Kidney tubule cell (primary cell): Measurements from ENCODE around the gene TNFRSF19.
"Not testable (repeated sequence)": the region's sequence is repeated elsewhere in the genome, so short reads cannot be mapped to it uniquely, and the experiment has no call there.

Source experiments
- DNase-seq: peaks from one replicate; pipeline ENCODE4 v3.0.0-alpha.2; 2018; ENCODE audit warnings: low spot score

TNFRSF19 gene

GRCh38 chr13:23570099-23570920 is at the start of gene TNFRSF19:
TSS of gene TNFRSF19 (plus strand) at chr13:23570412. CDS start at chr13:23590184, 19,772 bp downstream.
- peak; percentile 49 for DNase-seq

GRCh38 chr13:23529926-23530325 is 40.3 kb upstream of the TNFRSF19 start:
- not testable (repeated sequence) for DNase-seq

GRCh38 chr13:23531446-23531845 is 38.8 kb upstream of the TNFRSF19 start:
- no peak for DNase-seq

- DNase-seq = no peak
Observed at GRCh38 chr13:23534090-23534489, 36.1 kb upstream of the TNFRSF19 start.

GRCh38 chr13:23541221-23541824 is 28.9 kb upstream of the TNFRSF19 start:
- DNase-seq = no peak

- no peak for DNase-seq
Observed at GRCh38 chr13:23544668-23545067, 25.5 kb upstream of the TNFRSF19 start.

GRCh38 chr13:23547000-23547590 is 23.1 kb upstream of the TNFRSF19 start:
- DNase-seq = peak; percentile 14

GRCh38 chr13:23549724-23550123 is 20.5 kb upstream of the TNFRSF19 start:
- no peak for DNase-seq

GRCh38 chr13:23550163-23550562 is 20.0 kb upstream of the TNFRSF19 start:
- DNase-seq = no peak

GRCh38 chr13:23551213-23552008 is 18.8 kb upstream of the TNFRSF19 start:
- no peak for DNase-seq

GRCh38 chr13:23552171-23552570 is 18.0 kb upstream of the TNFRSF19 start:
- DNase-seq = no peak

GRCh38 chr13:23552661-23553060 is 17.6 kb upstream of the TNFRSF19 start:
- no peak for DNase-seq

GRCh38 chr13:23554000-23554399 is 16.2 kb upstream of the TNFRSF19 start:
- peak; percentile 38 for DNase-seq

GRCh38 chr13:23557043-23557442 is 13.2 kb upstream of the TNFRSF19 start:
- DNase-seq = no peak

- DNase-seq = no peak
Observed at GRCh38 chr13:23557733-23558132, 12.5 kb upstream of the TNFRSF19 start.

GRCh38 chr13:23558675-23559536 is 11.3 kb upstream of the TNFRSF19 start:
- DNase-seq = peak; percentile 48

GRCh38 chr13:23560571-23561089 is 9.6 kb upstream of the TNFRSF19 start:
- DNase-seq = no peak

GRCh38 chr13:23561261-23561660 is 9.0 kb upstream of the TNFRSF19 start:
- no peak for DNase-seq

- no peak for DNase-seq
Observed at GRCh38 chr13:23563085-23563845, 6.9 kb upstream of the TNFRSF19 start.

GRCh38 chr13:23567906-23568460 is 2.2 kb upstream of the TNFRSF19 start:
- no peak for DNase-seq
